ENCODE data around the gene OLFM2.
"Not testable (repeated sequence)": the region's sequence is repeated elsewhere in the genome, so short reads cannot be mapped to it uniquely, and the experiment has no call there.

The OLFM2 gene

DNA sequence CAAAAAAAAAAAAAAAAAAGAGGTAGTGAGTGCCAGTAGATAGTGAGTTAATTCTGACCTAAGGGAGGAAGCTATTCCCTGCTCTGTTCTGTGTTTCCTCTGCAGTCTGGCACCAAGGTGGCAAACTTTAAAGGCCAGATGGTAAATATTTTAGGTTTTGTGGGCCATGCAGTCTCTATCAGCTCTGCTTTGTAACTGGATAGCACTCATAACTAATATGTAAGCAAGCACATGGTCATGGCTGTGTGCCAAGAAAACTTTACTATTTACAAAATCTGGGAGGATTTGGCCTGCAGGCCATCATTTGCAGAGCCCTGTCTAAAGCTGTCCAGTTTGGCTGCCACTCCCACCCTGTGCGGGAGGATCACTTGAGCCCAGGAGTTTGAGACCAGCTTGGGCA lies 96.9 kb downstream of the OLFM2 start:
- DNase-seq (ENCODE audit: insufficient read length, low spot score) (no peak), FAIRE-seq (no peak)

DNA sequence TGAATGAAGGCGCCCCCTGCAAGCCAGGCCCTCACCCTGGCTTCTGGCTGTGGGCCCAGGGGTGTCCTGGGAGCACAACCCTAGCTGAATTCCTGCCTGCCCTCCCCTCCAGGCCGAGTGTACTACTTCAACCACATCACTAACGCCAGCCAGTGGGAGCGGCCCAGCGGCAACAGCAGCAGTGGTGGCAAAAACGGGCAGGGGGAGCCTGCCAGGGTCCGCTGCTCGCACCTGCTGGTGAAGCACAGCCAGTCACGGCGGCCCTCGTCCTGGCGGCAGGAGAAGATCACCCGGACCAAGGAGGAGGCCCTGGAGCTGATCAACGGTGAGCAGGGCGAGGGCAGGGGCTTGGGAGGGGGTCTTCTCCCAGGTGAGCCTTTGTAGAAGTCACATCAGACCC lies 98.0 kb downstream of the OLFM2 start:
- DNase-seq (ENCODE audit: insufficient read length, low spot score) = no peak
- FAIRE-seq = no peak

DNA sequence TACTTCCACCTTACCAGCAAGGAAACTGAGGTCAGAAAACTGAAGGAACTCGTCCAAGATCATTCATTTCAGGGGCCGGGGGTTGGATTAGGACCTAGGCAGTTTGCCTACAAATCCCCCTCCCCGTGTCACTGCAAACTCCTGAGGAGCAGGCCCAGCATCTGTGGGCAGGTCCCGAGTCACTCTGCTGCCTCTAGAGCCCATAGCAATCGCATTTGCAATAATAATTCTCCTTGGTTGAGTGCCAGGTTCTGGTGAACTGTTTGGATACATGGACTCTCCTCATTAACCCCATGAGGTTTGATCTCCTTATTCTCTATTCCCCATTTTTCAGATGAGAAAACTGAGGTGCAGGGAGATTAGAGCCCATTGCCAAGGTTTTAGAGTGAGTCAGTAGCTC lies 100.3 kb downstream of the OLFM2 start:
- DNase-seq (ENCODE audit: insufficient read length, low spot score) (no peak), FAIRE-seq (no peak)

DNA sequence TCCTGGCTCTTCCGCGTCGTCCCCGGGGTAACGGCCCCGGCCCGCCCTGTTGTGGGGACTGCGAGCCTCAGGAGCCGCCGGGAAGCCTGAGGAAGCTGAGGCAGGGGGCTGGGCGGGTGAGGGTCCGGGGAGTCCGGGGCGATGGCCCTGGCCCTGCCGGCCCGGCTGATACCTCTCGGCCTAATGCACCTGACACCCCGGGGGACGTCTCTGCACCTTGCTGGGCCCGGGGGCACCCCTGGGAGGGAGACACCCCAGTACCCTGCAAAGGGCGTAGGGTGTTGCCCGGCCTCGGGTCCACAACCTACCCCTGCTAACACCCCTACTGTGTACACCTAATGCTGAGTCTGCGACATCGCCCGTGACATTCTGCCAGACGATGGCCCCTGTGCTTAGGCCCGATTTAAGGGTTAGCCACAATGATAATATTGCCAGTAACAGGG lies 100.8 kb downstream of the OLFM2 start:
- DNase-seq (ENCODE audit: insufficient read length, low spot score) (no peak), FAIRE-seq (no peak)

DNA sequence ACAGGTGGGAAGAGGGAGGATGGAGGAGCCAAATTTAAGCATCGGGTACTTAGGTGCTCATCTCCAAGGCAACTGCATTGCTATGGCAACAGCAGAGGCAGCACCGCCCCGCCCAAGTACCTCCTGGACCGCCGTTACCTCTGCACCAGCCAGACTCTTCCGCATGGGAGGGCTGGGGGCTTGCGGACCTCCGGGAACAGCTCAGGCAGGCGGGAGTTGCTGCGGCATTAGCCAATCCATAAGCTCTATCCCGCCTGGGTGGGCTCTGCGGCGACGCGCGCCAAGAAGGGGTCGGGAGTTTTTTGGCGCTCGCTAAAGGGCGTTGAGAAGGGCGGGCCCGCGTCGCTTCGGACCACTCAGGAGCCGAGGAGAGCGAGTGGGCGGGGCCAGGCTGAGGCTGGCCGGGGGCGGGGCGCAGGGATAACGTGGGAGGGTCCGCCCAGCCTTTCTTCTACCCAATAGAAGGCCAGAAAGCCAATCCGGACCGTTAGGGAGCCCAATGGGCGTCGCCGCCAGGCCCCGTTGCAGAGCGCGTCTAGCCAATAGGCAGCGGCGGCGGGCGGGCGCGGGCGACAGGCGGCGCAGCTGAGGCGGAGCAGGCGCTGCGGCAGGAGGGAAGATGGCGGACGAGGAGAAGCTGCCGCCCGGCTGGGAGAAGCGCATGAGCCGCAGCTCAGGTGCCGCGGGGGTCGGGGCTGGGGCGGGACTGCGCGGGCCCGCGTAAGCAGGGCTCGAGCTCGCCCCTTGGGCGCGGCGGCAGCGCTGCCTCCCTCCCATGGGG lies 101.4 kb downstream of the OLFM2 start, which contains the start of gene PIN1:
Gene PIN1, plus strand, starts transcription at position 593 of the 781 bp plus-strand sequence. Its CDS starts 27 bp downstream, at position 620.
- FAIRE-seq (peak; percentile 89), DNase-seq (ENCODE audit: insufficient read length, low spot score) (peak; percentile 98)

DNA sequence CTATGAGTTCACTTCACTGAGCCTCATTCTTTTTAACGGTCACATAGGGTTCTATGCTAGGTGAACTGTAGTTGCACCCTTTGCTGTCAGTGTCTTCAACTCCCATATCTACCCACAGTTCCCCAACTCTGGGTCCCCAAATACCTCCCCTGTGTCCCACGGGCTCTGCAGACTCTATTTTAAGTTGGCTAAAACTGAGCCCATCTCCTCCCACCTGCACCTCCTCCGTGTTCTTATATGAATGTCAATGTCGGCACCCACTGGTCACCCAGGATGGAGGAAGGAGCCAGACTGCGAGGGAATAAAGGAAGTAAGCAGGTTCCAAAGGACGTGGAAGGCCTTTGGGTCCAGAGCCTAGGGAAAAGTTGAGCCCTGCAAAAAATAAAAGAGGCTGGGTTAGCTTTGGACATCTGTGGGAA lies 102.0 kb downstream of the OLFM2 start:
- FAIRE-seq (no peak), DNase-seq (ENCODE audit: insufficient read length, low spot score) (no peak)

DNA sequence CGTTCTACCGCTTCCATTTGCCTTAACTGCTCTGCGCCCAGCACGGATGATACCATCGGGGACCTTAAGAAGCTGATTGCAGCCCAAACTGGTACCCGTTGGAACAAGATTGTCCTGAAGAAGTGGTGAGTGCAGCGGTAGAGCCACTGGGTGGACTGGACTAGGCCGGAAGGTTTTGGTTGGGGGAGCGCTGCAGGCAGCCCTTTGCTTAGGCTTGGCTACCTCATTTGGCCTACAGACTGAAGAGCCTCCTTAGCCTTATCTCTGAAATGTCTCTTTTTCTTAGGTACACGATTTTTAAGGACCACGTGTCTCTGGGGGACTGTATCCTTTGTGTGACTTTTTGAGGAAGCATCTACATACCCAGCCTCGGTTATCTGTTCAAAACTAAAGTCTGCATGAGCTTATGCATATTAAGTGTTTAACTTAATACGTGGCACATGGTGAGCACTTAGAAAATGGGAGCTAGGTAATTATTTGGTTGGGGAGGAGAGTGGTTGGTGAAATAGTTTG lies 107.7 kb downstream of the OLFM2 start:
- DNase-seq (ENCODE audit: insufficient read length, low spot score) (no peak), FAIRE-seq (no peak)

DNA sequence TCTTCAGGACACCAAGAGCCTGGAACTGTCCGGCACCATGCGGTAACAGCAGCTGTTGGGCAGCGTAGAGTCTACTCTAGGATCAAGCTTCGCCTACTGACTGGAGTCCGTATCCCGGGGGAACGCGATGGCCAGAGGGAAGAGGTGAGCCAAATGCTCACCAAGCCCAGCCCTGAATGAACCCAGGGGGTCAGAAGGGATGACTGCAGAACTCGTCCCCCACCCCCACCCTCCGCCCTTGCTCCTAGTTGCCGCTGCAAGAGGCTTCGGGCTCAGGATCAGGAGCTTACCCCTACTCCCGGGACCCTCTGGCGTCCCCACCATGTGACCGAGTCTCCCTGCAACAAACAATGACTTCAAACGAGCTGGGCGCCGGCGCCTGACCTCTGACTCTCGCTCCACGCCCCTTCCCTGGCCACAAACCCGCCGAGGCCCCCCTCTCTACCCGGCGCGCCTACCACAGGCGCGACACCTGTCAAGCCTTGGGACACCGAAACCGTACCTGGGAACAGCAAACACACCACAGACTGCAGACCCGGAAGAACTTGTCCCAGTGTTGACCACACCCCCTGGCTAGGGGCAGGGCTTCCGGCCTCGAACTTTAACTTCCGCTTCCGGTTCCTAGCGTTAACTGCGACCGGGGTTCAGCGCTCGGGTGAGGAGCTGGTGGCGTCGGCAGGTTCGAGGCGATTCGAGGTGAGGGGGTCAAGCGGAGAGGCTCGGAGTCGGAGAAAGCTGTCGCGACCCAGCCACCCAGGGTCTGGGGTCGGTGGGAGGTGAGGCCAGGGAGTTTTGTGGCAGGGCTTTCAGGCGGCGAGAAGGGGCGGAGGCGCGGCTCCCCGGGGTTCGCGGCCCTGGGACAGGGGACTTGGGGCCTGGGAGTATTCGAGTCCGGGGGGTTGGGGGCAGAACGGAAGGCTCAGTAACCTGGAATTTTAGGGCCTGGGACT lies 108.8 kb downstream of the OLFM2 start, which contains the start of gene UBL5:
Gene UBL5, plus strand, starts transcription at position 630 of the 950 bp plus-strand sequence. CDS start 420 bp downstream, outside the sequence.
- FAIRE-seq (peak; percentile 99), DNase-seq (ENCODE audit: insufficient read length, low spot score) (peak; percentile 87)

DNA sequence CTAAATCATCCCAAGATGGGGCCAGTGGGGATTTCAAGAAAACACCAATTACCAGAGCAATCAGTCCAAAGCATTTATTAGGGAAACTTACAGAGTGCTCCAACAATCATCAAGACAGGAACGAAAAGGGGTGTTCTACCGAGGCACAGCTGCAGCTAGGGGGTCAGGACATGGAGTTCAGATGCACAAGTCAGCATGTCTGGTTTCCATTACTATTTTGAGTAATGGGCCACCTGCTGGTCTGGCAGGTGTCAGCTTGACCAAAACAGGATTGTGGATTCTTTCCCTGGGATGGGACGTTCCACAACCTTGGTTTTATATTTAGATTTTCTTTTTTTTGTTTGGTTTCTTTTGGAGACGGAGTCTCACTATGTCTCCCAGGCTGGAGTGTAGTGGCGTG lies 112.5 kb downstream of the OLFM2 start:
- DNase-seq (ENCODE audit: insufficient read length, low spot score) (no peak), FAIRE-seq (no peak)

DNA sequence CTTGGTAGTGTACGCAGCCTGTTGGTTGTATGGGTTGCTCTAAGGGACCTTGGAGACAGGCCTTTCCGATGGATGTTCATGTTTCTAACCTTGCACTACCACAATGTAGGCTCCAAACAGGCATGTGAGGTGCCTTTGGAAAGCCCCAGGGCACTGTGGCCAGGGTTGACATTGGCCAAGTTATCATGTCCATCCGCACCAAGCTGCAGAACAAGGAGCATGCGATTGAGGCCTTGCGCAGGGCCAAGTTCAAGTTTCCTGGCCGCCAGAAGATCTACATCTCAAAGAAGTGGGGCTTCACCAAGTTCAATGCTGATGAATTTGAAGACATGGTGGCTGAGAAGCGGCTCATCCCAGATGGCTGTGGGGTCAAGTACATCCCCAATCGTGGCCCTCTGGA lies 116.3 kb downstream of the OLFM2 start:
- FAIRE-seq; DNase-seq (ENCODE audit: insufficient read length, low spot score): not testable (repeated sequence)

DNA sequence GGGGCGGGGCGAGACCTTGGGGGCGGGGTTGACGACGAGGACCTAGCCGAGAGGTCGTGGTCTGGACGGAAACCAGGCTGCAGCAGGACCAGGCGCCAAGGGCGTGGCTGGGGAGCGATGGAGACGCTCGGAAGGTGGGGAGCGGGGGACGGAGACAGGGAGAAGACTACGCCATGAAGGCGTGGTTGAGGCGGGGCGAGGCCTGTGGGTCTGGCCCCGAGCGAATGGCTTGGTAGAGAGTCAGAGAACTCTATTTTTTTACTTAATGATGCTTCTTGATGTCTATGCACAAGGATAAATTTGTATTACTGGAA lies 116.8 kb downstream of the OLFM2 start:
- FAIRE-seq = no peak
- DNase-seq (ENCODE audit: insufficient read length, low spot score) = peak; percentile 85

DNA sequence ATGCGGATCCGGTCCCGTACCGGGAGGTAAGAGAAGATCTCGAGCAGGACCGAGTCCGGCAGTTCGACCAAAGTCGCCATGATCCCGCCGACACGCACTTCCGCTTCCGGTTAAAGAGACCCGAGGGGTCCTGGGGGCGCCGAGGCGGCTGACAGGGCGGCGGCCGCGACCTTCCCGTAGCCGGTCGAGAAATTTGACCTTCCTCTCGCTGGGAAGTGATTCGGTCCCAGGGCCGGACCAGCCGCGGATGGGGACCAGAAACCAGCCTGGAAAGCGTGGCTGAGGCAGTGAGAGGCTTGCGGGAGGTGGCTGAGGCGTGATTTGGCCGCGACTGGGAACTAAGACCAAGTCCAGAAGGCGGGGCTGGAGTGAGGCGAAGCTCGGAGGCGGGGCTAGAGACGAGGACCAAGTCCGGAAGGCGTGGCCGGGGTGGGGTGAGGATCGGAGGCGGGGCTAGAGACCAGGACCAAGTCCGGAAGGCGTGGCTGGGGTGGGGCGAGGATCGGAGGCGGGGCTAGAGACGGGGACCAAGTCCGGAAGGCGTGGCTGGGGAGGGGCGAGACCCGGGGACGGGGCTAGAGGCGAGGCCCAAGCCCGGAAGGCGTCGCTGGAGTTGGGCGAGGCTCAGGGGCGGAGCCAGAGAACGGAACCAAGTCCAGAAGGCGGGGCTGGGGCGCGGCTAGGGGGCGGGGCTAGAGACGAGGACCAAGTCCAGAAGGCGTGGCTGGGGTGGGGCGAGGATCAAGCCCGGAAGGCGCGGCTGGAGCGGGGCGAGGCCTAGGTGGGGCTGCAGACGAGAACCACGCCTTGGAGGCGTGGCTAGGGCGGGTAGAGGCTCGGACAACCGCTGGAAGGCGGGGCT lies 117.3 kb downstream of the OLFM2 start, which contains the start of gene FBXL12:
Gene FBXL12, minus strand, starts transcription at position 346 of the 862 bp plus-strand sequence. Its CDS starts 266 bp downstream, at position 80.
- DNase-seq (ENCODE audit: insufficient read length, low spot score) (peak; percentile 80), FAIRE-seq (peak; percentile 99)

DNA sequence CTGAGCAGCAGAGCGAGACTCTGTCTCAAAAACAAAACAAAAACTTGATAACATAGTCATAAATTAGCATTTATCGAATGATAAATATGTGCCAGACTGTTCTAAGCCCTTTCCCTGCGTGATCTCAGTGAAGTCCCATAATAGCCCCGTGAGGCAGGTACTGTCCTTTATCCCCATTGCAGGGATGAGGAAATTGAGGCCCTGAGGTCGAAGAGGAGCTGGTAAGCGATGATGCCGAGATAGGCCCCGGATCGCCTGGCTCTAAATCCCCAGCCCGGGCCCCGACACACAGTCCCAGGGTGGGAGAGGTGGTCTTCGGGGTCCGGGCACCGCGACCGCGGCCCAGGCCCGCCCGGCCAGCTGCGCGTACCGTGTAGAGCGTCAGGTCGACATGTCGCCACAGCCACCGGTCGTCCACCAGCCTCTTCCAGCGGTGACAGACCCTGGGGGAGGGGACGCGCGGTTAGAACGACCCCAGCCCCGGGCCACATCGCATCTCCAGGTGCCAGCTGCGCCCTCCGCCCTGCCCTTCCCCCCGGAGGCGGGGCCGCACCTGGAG lies 118.1 kb downstream of the OLFM2 start:
- no peak for DNase-seq (ENCODE audit: insufficient read length, low spot score)
- no peak for FAIRE-seq

DNA sequence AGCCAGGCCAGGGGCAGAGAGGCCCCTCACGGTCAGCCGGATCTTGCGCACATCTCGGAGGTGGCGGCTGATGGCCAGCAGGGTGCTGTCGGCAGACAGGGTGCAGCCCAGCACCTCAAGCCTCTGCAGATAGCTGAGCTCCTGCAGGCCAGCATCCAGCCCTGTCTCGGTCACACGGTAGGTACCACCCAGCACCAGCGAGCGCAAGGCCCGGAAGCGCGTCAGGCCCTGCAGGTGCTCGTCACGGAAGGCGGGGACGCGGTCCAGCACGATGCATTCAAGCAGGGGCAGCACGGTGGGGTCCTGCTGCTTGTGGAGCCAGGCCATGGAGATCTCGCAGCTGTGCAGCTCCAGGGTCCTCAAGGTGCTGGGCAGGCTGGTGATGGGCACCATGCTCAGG lies 125.2 kb downstream of the OLFM2 start:
- DNase-seq (ENCODE audit: insufficient read length, low spot score) (no peak), FAIRE-seq (no peak)

DNA sequence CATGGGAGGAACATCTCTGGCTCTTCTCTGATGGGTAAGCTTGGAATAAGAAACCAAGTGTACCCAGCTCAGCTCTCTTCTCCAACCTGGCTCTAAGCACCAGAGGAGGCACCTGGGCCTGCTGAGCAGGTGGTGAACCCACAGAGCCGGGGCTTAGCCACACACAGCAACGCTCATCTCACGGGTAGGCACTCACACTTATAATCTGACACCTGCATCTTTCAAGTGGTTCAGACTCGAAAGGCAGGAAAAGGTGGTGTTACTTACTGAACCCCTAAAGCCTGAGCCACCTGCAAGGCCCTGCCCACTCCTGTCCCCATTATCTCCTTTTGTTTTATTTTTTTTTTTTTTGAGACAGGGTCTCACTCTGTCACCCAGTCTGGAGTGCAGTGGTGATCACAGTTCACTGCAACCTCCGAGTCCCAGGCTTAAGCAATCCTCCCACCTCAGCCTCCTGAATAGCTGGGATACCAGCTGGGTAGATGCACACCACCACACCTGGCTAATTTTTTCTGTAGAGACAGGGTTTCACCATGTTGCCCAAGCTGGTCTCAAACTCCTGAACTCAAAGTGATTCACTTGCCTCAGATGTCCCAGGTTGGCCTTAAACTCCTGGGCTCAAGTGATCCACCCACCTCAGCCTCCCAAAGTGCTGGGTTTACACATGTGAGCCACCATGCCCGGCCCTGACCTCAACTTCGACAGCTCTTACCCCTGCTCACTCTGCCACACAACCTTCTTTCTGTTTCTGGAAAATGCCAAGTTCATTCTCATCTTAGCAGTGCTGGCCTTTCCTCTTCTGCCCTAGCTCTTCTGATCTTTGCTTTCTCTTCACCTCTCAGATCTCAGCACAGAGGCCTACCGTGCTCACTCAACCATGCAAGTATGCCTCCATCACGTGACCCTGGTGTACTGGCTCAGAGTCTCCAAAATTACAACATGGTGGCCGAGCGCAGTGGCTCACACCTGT lies 127.2 kb downstream of the OLFM2 start:
- no peak for FAIRE-seq
- no peak for DNase-seq (ENCODE audit: insufficient read length, low spot score)

DNA sequence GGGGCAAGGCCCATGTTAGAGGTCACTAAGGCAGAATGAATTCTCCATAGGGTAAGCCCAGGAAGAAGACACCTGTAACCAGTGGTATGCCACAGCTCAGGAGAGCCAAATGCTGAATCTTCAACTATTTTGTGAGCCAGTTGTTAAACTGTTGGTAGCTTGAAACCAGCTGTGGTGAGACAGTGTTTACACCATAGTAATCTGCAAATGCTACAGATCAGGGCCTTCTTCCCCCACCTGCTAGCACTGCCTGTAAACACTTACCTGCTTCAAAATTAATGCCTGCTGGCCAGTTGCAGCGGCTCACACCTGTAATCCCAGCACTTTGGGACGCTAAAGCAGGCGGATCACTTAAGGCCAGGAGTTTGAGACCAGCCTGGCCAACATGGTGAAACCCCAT lies 129.5 kb downstream of the OLFM2 start:
- no peak for FAIRE-seq
- no peak for DNase-seq (ENCODE audit: insufficient read length, low spot score)
